HG02763 (cell line): ENCODE measurements around the gene EXD1.
"Not testable (repeated sequence)": the region's sequence is repeated elsewhere in the genome, so short reads cannot be mapped to it uniquely, and the experiment has no call there.

Source experiments
- ATAC-seq: cut with Tn5 transposase; IDR thresholded peaks from one replicate; pipeline ENCODE4 v1.9.1; 2021; ENCODE audit warnings: mild to moderate bottlenecking, moderate library complexity; ENCODE audit not compliant: unreplicated experiment

Gene EXD1

GRCh38 chr15:41230650-41231421, at the start of gene EXD1, which contains the start of gene CHP1:
TSS of gene EXD1 (minus strand) at chr15:41230757. CDS start at chr15:41226575, 4,182 bp downstream.
TSS of gene CHP1 (plus strand) at chr15:41231268. CDS start at chr15:41231383, 115 bp downstream.
- ATAC-seq: peak; percentile 95

- ATAC-seq: no peak
Observed at GRCh38 chr15:41279535-41280283, 49.2 kb upstream of the EXD1 start.

- ATAC-seq: no peak
Observed at GRCh38 chr15:41278319-41278718, 47.8 kb upstream of the EXD1 start.

GRCh38 chr15:41276831-41277230, 46.3 kb upstream of the EXD1 start:
- ATAC-seq: no peak

- no peak for ATAC-seq
Observed at GRCh38 chr15:41269887-41270286, 39.3 kb upstream of the EXD1 start.

GRCh38 chr15:41263891-41264351, 33.4 kb upstream of the EXD1 start:
- ATAC-seq: no peak

GRCh38 chr15:41262571-41262970, 32.0 kb upstream of the EXD1 start:
- no peak for ATAC-seq

GRCh38 chr15:41260924-41261323, 30.4 kb upstream of the EXD1 start:
- not testable (repeated sequence) for ATAC-seq

GRCh38 chr15:41259546-41260189, 29.1 kb upstream of the EXD1 start:
- ATAC-seq: no peak

GRCh38 chr15:41258750-41259471, 28.4 kb upstream of the EXD1 start:
- ATAC-seq: no peak

GRCh38 chr15:41256577-41257038, 26.1 kb upstream of the EXD1 start:
- no peak for ATAC-seq

- no peak for ATAC-seq
Observed at GRCh38 chr15:41256103-41256502, 25.5 kb upstream of the EXD1 start.

GRCh38 chr15:41254560-41254959, 24.0 kb upstream of the EXD1 start:
- ATAC-seq: no peak

- ATAC-seq: no peak
Observed at GRCh38 chr15:41251411-41251810, 20.9 kb upstream of the EXD1 start.

GRCh38 chr15:41250745-41251144, 20.2 kb upstream of the EXD1 start:
- not testable (repeated sequence) for ATAC-seq

GRCh38 chr15:41241221-41241964, 10.8 kb upstream of the EXD1 start:
- no peak for ATAC-seq

- no peak for ATAC-seq
Observed at GRCh38 chr15:41238100-41238499, 7.5 kb upstream of the EXD1 start.

- ATAC-seq: no peak
Observed at GRCh38 chr15:41235929-41236328, 5.4 kb upstream of the EXD1 start.

GRCh38 chr15:41235228-41235627, 4.7 kb upstream of the EXD1 start:
- ATAC-seq: not testable (repeated sequence)

GRCh38 chr15:41233367-41233771, 2.8 kb upstream of the EXD1 start:
- no peak for ATAC-seq
